Tibial artery (tissue), 4 donors: ENCODE data around the gene AP5Z1.
A peak's percentile ranks its signal among the peaks of the same experiment; 100 is the strongest.

Experiments
- DNase-seq, 2 donors: peaks; one replicate each; pipeline ENCODE4 v3.0.0-alpha.2; 2019
- H3K27ac ChIP-seq, 2 donors: fragments of 200-600 bp; sonication (generic) in 1 of 2; 1 replicate in 1 of 2; 2 replicates in 1 of 2; pipeline ENCODE4 v1.5.1; 2018 to 2019; ENCODE audit warnings: mild to moderate bottlenecking in 1 of 2
- H3K27me3 ChIP-seq, 2 donors: fragments of 200-600 bp; sonication (generic) in 1 of 2; one replicate each; pipeline versions ENCODE4 v1.5.1 to v1.6.0; 2016 to 2019
- H3K36me3 ChIP-seq, 3 donors: fragments of 200-600 bp; sonication (generic) in 2 of 3; one replicate each; pipeline ENCODE4 v1.5.1; 2016 to 2019; ENCODE audit warnings: mild to moderate bottlenecking in 2 of 3
- H3K4me1 ChIP-seq, 4 donors: fragments of 200-600 bp; sonication (generic) in 2 of 4; 1 replicate in 3 of 4; 2 replicates in 1 of 4; pipeline ENCODE4 v1.5.1; 2016 to 2019
- H3K4me3 ChIP-seq, 2 donors: fragments of 200-600 bp; sonication (generic) in 1 of 2; 1 replicate in 1 of 2; 2 replicates in 1 of 2; pipeline ENCODE4 v1.5.1; 2018 to 2019; ENCODE audit warnings: mild to moderate bottlenecking in 2 of 2
- H3K9me3 ChIP-seq, 3 donors: fragments of 200-600 bp; sonication (generic) in 1 of 3; one replicate each; pipeline ENCODE4 v1.5.1; 2016 to 2019
- intact Hi-C: fragments of 100-400 bp; cut with DNase I; formaldehyde crosslinking; loops from one replicate; pipeline ENCODE4 v1.15.0; 2023; ENCODE audit warnings: low total_unique reads
- TF ChIP-seq, protein P1 (sequence below), 2 experiments: fragments of 200-600 bp in 1 of 2; fragments of 450-650 bp in 1 of 2; IDR thresholded peaks; one replicate each; pipeline ENCODE4 v1.5.1; 2017 to 2019; ENCODE audit warnings: antibody characterized with exemption in 2 of 2, mild to moderate bottlenecking in 1 of 2, moderate library complexity in 1 of 2

Gene AP5Z1

DNA sequence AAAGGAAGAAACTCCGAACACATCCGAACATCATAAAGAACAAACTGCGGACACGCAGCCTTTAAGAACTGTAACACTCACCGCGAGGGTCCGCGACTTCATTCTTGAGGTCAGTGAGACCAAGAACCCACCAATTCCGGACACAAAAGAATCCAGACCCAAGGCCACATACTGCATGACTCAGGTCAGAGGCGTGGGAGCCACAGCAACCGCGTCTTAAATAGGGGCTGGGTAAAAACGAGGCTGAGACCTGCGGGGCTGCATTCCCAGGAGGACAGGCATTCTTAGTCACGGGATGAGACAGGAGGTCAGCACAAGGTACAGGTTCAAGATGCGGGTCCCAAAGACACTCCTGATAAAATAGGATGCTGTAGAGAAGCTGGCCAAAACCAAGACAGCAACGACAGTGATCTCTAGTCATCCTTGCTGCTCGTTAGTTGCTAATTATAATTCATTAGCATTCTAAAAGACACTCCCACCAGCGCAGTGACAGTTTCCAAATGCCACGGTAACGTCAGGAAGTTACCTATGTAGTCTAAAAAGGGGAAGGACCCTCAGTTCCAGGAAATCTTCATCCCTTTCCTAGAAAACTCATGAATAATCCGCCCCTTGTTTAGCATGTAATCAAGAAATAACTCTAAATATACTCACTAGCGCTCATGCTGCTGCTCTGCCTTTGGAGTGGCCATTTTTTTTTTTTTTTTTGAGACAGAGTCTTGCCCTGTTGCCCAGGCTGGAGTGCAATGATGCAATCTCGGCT lies 19.3 kb downstream of the AP5Z1 start:
- no peak for DNase-seq

DNA sequence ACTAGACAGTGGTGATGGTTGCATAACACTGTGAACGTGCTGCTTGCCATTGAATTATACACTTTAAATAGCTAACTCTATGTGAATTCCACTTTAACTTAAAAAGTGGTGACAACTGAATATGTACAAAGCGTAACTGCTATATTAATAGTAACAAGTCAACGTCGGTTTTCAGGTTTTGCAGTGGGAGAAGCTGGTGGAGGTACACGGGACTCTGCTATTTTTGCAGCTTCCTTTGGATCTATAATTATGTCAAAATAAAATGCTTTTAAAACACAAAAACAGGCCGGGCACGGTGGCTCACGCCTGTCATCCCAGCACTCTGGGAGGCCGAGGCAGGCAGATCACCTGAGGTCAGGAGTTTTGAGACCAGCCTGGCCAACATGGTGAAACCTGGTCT lies 21.0 kb downstream of the AP5Z1 start:
- H3K4me3 ChIP-seq = no peak overlapping the region
- H3K4me1 ChIP-seq = peaks cover 0 to 7% (median 2%) of the 10 kb centered on the region in 4 donors
- H3K27me3 ChIP-seq = no peaks in the 10 kb centered on the region
- no peaks in the 10 kb centered on the region for H3K9me3 ChIP-seq
- DNase-seq = no peak
- TF ChIP-seq, protein P1, sequence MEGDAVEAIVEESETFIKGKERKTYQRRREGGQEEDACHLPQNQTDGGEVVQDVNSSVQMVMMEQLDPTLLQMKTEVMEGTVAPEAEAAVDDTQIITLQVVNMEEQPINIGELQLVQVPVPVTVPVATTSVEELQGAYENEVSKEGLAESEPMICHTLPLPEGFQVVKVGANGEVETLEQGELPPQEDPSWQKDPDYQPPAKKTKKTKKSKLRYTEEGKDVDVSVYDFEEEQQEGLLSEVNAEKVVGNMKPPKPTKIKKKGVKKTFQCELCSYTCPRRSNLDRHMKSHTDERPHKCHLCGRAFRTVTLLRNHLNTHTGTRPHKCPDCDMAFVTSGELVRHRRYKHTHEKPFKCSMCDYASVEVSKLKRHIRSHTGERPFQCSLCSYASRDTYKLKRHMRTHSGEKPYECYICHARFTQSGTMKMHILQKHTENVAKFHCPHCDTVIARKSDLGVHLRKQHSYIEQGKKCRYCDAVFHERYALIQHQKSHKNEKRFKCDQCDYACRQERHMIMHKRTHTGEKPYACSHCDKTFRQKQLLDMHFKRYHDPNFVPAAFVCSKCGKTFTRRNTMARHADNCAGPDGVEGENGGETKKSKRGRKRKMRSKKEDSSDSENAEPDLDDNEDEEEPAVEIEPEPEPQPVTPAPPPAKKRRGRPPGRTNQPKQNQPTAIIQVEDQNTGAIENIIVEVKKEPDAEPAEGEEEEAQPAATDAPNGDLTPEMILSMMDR (IDR thresholded peaks at IDR 0.05) = no peak
- peaks cover under 1 to 11% (median 8%) of the 10 kb centered on the region in 3 donors for H3K36me3 ChIP-seq
- intact Hi-C loops = loop anchor here (5.0 kb wide), 2 partner anchors 86 to 291 kb away; partner anchors contain the start of gene RADIL
- H3K27ac ChIP-seq = no peak overlapping the region

More for the DNA sequence above, 19.3 kb downstream of the AP5Z1 start:
- Histone ChIP-seq H3K9me3 (no peaks in the 10 kb centered on the region), H3K27ac (no peak overlapping the region), H3K4me3 (no peak overlapping the region), H3K36me3 (peaks cover 16 to 28% (median 25%) of the 10 kb centered on the region in 3 donors), H3K27me3 (no peaks in the 10 kb centered on the region), H3K4me1 (peaks cover 0 to 7% (median 2%) of the 10 kb centered on the region in 4 donors)
- intact Hi-C loops = loop anchor here (5.0 kb wide), 2 partner anchors 88 to 293 kb away; partner anchors contain the start of gene RADIL
- TF ChIP-seq, protein P1 (IDR thresholded peaks at IDR 0.05) = no peak

GRCh38 chr7:4797858-4798705 lies 22.7 kb downstream of the AP5Z1 start:
- intact Hi-C loops = loop anchor here (5.0 kb wide), 2 partner anchors 84 to 289 kb away; partner anchors contain the start of gene RADIL
- TF ChIP-seq, protein P1 (IDR thresholded peaks at IDR 0.05) = peak; percentile 85 to 88
- no peaks in the 10 kb centered on the region for H3K4me1 ChIP-seq
- H3K27me3 ChIP-seq = no peaks in the 10 kb centered on the region
- no peaks in the 10 kb centered on the region for H3K9me3 ChIP-seq
- H3K27ac ChIP-seq = no peak overlapping the region
- no peaks in the 10 kb centered on the region for H3K36me3 ChIP-seq
- DNase-seq = no peak
- no peak overlapping the region for H3K4me3 ChIP-seq

DNA sequence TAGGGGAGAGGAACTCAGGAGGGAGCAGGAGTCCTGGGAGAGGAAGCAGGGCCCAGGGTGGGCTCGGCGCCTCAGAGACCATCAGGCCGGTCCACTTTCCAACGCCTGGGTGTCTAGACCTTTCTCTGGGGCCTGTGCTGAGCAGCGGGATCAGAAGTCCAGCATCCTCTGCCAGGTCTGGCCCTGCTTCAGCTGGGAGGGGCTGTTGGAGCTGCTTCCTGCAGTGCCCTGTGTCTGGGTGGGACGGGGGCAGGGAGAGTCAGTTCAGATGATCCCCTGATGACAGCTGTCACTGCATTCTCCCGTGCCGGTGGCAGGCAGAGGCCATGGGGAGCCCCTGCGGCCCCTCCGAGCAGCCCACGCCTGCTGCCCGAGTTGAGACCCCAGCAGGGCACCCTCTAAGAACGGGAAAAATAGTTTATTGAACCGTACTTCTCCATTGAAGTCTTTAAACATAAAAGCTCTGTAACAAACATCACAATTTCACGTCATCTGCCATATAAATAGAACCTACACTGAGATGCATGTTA lies 23.3 kb downstream of the AP5Z1 start:
- H3K27me3 ChIP-seq = no peaks in the 10 kb centered on the region
- H3K4me1 ChIP-seq = no peaks in the 10 kb centered on the region
- intact Hi-C loops = loop anchor here (5.0 kb wide), 2 partner anchors 84 to 289 kb away; partner anchors contain the start of gene RADIL
- no peaks in the 10 kb centered on the region for H3K36me3 ChIP-seq
- DNase-seq = no peak
- no peak overlapping the region for H3K27ac ChIP-seq
- TF ChIP-seq, protein P1 (IDR thresholded peaks at IDR 0.05) = no peak
- no peaks in the 10 kb centered on the region for H3K9me3 ChIP-seq
- H3K4me3 ChIP-seq = no peak overlapping the region

- no peak overlapping the region for H3K27ac ChIP-seq
- H3K4me3 ChIP-seq = no peak overlapping the region
- no peaks in the 10 kb centered on the region for H3K9me3 ChIP-seq
- H3K4me1 ChIP-seq = no peaks in the 10 kb centered on the region
- no peaks in the 10 kb centered on the region for H3K36me3 ChIP-seq
- intact Hi-C loops = loop anchor here (5.0 kb wide), 2 partner anchors 83 to 288 kb away; partner anchors contain the start of gene RADIL
- no peaks in the 10 kb centered on the region for H3K27me3 ChIP-seq
- no peak for DNase-seq
- TF ChIP-seq, protein P1 (IDR thresholded peaks at IDR 0.05) = no peak
Measured at GRCh38 chr7:4799508-4800268, 24.3 kb downstream of the AP5Z1 start.
